HG03439 (cell line): ENCODE data around the gene EIF5.
A peak's percentile ranks its signal among the peaks of the same experiment; 100 is the strongest.

ENCODE experiments used
- ATAC-seq: cut with Tn5 transposase; IDR thresholded peaks from one replicate; pipeline ENCODE4 v1.9.1; 2021; ENCODE audit warnings: mild to moderate bottlenecking, moderate library complexity; ENCODE audit not compliant: unreplicated experiment

EIF5 gene

DNA sequence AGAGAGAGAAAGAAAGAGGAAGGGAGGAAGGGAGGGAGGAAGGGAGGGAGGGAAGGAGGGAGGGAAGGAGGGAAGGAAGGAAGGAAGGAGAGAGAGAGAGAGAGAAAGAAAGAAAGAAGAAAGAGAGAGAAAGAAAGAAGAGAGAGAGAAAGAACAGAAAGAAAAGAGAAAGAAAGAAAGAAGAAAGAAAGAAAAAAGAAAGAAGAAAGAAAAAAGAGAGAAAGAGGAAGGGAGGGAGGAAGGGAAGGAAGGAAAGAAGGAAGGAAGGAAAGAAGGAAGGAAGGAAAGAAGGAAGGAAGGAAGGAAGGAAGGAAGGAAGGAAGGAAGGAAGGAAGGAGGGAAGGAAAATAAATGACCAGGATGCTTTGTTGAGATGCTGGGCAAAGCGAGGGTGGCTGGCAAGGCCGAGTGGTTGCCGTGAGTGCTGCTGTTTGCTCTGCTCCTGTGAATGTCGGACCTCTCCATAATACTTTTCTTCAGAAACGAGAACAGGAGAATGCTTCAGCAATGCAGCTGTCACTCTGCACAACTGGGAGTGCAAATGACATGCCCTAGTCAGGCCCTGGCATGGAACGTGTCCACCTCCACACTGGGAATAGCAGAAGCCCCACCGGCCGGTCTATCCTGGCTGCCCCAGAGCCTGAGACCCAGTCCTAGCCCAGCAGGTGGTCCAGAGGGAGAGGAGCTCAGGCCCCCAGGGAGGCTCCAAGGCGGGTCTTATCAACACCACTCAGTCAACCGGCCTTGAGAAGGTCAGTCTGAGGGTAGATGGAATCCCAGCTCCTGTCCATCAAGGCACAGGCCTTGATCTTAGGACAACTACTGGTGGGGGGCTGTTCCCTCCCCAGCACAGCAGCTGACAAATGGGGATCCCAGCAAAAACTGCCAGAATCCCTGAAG is 25.1 kb upstream of the EIF5 start:
- ATAC-seq: no peak

DNA sequence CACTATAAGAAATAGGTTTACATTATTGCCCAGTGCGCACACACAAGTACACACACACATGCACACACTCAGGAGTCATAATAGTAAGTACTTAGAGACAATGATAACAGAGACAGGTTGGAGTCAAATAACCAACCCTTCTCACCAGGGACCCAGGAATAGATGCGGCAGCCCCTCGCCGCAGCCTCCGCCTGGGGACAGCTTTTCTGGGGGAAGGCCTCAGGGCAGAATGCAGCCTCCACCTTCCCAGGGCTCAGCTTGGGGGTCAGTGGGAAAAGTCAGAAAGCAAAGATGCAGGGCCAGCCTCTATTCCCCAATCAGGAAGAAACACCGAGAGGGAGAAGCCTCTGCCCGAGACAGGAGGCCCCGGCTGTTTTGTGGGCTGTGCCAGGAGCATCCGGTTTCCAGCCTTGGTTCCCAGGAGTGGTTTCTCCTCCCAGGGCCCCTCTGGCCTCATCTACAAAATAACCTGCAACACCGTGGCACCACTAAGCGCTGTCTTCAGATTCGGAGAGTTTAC is 23.4 kb upstream of the EIF5 start:
- ATAC-seq: no peak

DNA sequence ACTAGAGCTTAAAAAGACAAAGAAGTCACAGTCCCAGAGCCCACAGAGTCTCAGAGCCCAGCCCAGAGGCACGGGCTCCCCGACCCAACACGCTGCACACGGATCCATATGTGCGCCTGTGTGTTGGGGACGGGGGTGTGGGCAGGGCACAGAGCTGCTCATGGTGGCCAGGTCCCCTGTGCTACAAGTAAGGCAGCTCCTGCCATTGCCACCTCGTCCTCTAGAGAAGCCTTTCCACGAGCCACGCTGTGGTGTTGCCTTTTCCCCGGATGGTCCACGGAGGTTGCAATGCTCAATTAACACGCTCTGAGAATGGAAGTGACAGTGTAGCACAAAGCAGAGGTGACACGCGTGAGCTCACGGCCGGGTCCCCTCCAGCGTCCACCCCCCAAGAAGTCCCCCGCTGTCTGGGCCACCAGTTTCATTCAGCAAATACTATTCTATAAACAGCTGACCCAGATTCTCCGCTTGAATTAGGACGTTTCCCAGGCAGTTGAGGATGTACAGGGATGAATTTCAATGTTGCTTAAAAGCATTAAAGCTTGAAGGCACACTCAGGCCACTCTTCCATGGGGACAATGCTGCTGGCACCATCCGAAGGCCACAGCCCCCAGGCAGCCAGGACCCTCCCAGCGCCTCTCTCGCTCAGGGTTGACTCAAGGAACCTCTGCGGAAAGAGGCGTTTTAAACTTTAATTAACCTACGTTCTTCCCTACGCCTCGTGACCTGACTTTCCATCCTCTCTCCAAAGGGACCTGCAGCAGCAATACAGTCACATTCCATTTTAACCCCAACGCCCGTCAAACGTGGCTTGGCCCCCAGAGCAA is 22.7 kb upstream of the EIF5 start:
- ATAC-seq: no peak

DNA sequence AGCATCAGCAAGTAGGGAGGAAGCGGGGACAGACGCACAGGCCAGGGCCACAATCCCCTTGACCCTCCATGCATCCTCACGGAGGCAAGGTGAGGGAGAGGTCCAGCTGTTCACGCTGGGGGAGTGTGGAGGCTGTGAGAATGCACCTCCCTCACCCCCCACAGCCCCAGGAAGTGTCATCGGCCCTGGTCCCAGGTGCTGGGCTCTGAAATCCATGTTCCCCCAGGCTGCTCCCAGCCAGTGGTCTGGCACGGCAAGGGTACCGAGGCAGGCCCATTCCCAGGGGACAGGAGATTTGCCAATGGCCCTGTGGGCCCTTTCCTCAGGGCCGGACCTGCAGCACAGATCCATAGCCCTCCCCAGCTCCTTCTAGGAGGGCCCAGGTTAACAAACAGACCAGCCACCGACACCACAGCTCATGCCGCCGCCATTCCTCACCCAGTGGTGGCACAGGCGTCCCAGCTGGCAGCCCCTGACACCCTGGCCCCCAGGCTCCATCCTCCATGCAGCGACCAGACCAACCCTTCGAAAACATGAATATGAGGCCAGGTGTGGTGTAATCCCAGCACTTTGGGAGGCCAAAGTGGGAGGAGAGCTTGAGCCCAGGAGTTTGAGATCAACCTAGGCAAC is 21.9 kb upstream of the EIF5 start:
- no peak for ATAC-seq

DNA sequence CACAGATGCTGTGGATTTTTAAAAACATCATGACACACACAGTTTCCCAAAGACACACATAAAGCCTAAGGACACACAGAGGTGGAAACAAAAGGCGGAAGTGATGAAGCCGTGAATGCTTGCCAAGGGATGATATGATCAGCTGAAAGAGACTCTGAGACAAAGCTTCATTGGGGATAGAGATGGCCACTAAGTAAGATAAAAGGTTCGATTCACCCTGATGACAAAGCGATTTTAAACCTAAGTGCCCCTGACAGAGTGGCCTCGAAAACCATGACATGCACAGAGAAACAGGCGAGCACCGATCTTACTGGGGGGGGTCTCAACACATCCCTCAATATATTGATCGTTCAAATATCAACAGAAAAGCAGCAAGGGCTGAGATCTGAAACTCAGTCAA is 20.3 kb upstream of the EIF5 start:
- ATAC-seq: no peak

DNA sequence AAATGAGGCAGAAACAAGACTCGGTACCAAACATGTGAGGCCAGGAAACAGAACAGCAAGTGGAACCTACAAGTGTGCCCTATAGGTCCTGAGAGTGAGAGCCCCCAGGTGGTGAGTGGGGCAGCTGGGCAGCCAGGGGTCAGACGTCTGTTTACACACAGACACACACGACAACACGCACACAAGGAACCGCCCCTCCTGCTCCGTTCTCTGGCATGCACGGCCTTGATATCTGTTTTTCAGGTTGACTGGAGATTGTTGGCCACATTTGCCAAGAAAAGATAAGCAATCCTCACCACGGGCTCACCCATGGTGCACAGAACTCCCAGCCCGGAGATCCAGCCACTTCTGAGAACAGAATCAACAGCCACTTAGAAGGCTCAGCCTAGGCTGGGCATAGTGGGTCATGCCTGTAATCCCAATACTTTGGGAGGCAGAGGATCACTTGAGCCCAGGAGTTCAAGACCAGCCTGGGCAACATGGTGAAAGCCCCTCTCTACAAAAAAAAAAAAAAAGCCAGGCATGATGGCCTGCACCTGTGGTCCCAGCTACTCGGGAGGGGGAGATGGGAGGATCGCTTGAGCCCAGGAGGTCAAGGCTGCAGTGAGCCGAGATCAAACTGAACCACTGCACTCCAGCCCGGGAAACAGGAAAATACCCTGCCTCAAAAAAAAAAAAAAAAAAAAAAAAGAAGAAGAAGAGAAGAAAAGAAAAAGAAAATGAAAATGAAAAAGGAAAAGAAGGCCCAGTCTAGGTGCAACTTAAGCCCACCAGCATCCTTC is 19.4 kb upstream of the EIF5 start:
- no peak for ATAC-seq

DNA sequence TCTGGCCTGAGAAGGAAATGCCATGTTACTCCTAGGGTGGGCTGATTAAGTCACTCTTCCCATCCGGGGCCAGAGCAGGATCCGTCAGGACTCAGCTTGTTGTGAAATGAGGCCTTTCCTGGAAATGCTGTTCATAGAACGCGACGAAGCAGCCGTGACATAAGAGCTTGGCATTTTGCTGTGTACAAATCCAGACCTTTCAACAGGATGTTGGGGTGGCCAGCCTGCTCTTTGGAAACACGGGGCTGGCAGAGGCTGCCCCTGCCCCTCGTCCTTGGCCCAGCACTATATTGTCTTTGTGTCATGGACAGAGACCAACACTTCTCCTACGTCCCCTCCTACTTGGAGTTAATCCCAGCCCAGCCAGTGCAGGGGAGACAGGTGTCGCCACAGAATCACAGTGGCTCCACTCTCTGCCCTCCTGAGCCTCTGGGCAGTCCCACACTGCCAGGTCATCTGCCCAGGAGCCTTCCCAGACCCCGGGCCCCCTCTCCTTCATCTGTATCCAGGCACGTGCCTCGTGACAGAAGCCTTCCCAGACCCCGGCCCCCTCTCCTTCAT is 18.6 kb upstream of the EIF5 start:
- no peak for ATAC-seq

DNA sequence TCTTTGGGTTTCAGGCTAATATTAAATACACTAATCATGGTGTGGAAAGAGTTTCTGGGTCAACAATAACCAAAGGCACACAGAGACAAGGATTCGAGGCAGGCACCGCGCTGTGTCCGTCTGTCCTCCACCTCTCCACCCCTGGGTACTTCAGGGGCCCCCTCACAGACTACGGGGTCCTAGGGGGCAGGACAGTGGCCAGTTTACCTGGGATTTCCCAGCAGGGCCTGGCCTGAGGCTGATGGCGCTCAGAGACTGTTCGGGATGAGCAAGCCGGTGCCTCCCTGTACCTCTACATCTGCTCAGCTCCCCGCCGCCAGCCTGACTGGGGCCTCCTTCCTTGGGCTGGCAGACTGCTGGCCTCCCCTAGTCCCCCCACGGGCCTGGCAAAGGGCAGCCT is 18.1 kb upstream of the EIF5 start:
- ATAC-seq: no peak

DNA sequence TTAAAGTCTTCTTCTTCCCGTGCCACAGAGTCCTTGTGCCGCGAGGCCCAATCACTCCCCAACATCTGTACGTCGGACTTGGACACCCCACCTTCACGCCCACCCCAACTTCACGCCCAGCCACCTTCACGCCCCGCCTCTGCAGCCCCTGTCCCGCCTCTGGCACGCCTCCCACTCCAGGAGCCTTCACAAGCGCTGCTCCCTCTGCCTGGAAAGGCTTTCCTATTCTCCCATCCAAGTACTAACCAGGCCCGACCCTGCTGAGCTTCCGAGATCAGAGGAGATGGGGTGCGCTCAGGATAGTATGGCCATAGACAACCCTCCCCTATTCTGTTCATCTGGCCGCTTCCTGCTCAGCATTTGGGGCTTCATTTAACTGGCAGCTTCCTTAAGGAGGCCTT is 17.3 kb upstream of the EIF5 start:
- ATAC-seq: no peak

DNA sequence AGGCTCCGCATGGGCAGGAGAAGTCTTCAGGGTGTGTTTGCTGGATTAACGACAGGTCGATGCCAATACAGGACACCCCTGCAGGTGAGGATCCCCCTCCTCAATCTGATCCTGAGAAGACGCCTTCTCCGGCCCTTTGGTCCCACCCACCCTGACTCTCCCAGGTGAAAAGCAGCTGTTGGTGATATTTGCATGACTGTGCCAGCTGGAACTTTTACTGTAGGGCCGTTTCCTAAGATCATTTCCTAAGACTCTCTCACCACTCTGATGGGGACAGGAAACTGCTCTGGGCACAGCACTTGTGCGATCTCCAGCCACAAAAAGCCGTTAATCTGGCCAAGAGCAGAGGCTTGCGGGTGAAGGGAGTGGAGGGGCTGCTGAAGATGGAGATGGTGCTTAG is 16.8 kb upstream of the EIF5 start:
- no peak for ATAC-seq

DNA sequence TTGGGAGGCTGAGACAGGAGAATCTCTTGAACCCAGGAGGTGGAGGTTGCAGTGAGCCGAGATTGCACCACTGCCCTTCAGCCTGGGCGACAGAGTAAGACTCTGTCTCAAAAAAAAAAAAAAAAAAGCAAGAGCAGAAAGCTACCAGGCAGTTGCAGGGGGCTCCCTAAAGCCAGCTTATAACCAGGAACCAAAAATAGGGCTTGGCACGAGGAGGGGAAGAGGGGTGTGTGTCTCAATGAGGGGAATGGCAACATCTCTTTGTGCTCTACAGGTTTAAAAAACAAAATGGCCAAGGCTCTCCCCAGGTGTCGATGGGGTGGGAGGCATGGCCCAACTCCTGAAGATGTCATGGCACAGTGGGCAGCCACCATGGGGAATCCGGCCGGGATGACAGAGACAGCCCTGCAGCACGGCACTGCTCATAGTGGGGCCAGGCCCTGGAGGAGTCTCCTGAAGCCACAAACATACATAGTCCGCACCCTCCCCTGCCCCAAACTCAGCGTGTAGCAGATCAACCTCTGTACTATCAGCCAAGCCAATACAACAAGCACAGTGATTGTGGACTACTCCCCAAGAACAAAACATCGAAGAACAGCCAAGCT is 16.0 kb upstream of the EIF5 start:
- ATAC-seq: no peak

DNA sequence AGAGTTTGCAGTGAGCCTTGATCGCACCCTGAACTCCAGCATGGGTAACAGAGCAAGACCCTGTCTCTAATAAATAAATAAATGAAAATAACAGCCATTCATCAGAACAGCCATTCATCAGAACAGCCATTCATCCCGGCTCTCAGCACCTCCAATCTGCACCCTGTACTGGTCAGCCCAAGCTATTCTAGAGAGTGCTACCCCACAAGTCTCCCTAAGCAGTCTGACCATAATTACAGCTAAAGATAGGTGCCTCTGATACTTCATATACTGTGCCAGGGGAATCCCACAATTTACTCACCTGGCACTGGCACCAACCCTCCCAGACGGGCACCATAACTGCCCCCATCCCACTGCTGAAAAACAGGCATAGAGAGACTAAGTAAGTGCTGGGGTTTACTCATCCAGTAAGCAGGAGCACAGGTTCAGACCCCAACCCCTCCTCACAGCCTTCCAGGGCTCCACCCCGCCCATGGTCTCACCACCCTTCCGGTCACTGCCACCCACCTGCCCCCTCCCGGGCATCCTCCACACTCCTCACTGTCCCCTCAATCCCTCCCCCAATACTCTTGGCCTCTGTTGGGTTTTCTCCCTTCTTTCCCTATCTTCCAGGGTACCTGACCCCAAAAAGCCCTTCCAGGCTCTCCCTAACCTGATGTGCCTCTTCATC is 15.2 kb upstream of the EIF5 start:
- ATAC-seq: peak; percentile 50

DNA sequence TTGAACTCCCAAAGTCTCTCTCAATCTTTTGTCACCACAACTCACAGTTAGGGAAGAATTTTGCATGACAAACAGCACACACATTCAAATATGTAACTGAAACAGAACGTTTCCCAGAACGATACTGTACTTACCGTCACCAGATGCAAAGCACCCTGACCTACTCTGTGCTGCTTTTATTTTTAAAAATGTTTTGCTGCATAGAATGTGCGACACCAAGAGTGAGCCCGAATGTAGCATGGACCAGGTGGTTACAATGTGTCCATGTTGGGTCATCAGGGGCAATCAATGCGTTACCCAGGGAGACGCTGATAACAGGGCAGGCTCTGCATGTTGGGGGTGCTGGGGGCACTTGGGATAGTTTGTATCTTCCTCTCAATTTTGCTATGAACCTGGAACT is 14.6 kb upstream of the EIF5 start:
- peak; percentile 58 for ATAC-seq

DNA sequence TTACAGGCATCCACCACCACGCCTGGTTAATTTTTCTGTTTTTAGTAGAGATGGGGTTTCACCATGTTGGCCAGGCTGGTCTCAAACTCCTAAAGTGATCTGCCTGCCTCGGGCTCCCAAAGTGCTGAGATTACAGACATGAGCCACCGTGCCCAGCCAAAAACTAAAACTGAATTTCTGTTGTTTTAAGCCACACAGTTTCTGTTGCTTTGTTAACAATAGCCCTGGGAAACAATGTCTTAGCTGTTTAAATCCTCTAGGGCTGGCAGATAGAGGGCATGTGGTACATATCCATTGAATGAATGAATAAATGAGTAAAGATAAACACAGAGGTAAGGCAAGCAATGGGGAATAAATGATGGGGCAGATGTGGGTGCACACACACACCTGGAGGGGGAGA is 8.0 kb upstream of the EIF5 start:
- ATAC-seq: no peak

DNA sequence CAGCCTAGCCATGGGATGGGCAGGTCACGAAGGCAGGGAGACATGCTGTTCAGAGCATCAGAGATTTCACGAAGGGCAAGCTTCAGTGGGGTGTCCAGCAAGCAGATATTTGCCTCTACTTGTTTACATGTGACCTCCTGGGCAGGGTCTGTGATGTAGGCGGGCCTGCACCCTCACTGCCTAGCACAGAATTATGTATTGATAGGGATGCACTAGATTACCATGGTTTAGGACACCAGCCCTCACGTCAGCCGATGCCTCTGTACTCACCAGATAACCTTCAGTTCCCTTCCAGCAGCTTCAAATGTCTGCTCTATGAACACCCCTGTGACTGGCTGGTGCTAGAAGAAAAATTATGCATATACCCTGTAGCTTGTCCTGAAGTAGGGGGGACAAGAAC is 5.1 kb upstream of the EIF5 start:
- ATAC-seq: no peak

DNA sequence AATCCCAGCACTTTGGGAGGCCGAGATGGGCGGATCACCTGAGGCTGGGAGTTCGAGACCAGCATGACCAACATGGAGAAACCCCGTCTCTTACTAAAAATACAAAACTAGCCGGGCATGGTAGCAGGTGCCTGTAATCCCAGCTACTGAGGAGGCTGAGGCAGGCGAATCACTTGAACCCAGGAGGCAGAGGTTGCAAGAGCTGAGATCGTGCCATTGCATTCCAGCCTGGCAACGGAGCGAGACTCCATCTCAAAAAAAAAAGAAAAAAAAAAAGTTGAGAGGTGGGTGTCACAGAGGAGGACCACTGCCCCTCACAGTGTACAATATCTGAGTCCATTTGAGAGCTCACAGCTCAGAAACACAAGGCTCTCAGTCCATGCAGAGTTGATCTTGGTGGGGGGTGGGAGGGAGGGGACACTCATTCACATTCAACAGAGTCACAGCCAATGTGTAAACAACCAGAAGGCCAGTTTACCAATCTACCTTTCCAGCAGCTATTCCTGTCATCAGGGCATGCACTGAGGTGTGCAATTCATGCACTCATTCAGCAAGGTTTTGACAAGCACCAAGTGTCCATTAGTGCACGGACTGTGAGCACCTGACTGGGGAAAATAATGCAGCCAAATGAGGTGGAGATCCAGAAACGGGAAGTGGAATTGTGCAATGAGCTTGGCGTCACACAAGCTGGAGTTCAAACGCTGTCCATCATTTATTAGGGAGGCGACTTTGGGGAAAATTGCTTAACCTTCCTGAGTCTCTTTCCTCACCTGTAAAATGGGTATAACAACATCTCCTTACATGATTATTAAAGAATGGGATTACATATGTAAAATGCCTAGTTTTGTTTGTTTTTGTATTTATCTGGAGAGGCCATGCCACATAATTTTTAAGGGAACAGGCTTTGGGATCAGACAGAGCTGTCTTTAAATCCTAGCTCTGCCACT is 4.4 kb upstream of the EIF5 start:
- ATAC-seq: no peak

DNA sequence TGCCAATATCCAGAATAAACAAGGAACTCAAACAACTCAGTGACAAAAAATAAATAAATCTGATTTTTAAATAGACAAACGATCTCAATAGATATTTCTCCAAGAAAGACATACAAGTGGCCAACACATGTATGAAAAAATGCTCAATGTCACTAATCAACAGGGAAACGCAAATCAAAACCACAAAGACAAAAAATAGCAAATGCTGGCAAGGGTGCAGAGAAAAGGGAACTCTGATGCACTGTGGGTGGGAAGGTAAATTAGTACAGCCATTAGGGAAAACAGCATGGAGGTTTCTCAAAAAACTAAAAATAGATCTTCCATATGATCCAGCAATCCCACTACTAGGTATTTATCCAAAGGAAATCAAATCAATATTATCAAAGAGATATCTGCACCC is 3.5 kb upstream of the EIF5 start:
- ATAC-seq: no peak
